H1 (cell line): Measurements from ENCODE around the gene PBX3. TPM values are rescaled to one million over a fixed set of nuclear protein-coding genes. Genes with fewer than 3 reads are reported as not detected.

Experiments
- CTCF ChIA-PET: fragments of 300-600 bp; sonication (Branson Sonifier 250); formaldehyde crosslinking; loops from one replicate; lab custom pipeline; 2021; ENCODE audit not compliant: partially characterized antibody; lab: Charles Lee
- POLR2A ChIA-PET: fragments of 300-600 bp; sonication (Branson Sonifier 250); formaldehyde crosslinking; loops from one replicate; lab custom pipeline; 2021; ENCODE audit warnings: inconsistent platforms; ENCODE audit not compliant: partially characterized antibody; lab: Charles Lee
- DNase-seq, 2 experiments: peaks; one replicate each; pipeline versions ENCODE4 v3.0.0 to v3.0.0-alpha.2; 2010 to 2022; ENCODE audit warnings: low spot score in 2 of 2, low read depth in 1 of 2, mixed read lengths in 1 of 2
- FAIRE-seq: peaks from 2 replicates; lab custom pipeline; 2011; peaks lifted over from hg19 to GRCh38; lab: Jason Lieb, UNC
- H2AFZ ChIP-seq: 2 replicates; pipeline ENCODE4 v1.8.1; 2012; ENCODE audit warnings: low read length, inconsistent platforms
- H2AK5ac ChIP-seq: 2 replicates; pipeline ENCODE4 v1.6.1; 2013; ENCODE audit warnings: low read depth, low read length
- H2BK120ac ChIP-seq: replicated peaks from 2 replicates; pipeline ENCODE3; 2013; ENCODE audit warnings: low read depth, low read length, inconsistent platforms
- H2BK12ac ChIP-seq: 2 replicates; pipeline ENCODE4 v1.6.1; 2013; ENCODE audit warnings: low read depth, low read length
- H2BK15ac ChIP-seq: 2 replicates; pipeline ENCODE4 v1.6.1; 2013; ENCODE audit warnings: low read length
- H2BK20ac ChIP-seq: 2 replicates; pipeline ENCODE4 v1.6.1; 2013; ENCODE audit warnings: low read length
- H2BK5ac ChIP-seq: 2 replicates; pipeline ENCODE4 v1.6.1; 2013; ENCODE audit warnings: low read depth, low read length
- H3K14ac ChIP-seq: 2 replicates; pipeline ENCODE4 v1.6.1; 2013; ENCODE audit warnings: inconsistent platforms; ENCODE audit not compliant: insufficient read length
- H3K18ac ChIP-seq: 2 replicates; pipeline ENCODE4 v1.6.1; 2013; ENCODE audit warnings: low read length; ENCODE audit errors: extremely low read depth
- H3K23ac ChIP-seq: 2 replicates; pipeline ENCODE4 v1.6.1; 2013; ENCODE audit warnings: inconsistent platforms; ENCODE audit not compliant: insufficient read length
- H3K23me2 ChIP-seq: 2 replicates; pipeline ENCODE4 v1.6.1; 2013; ENCODE audit warnings: low read depth, low read length
- H3K27ac ChIP-seq: 2 replicates; pipeline ENCODE4 v1.6.1; 2011; ENCODE audit warnings: low read depth, low read length, inconsistent platforms
- H3K27me3 ChIP-seq, 4 experiments: replicated peaks in 1 of 4; 1 replicate in 1 of 4; 2 replicates in 3 of 4; pipeline versions ENCODE4 v1.6.1 to v1.8.1; 2011 to 2013; ENCODE audit warnings: low read length in 3 of 4, mild to moderate bottlenecking in 3 of 4, inconsistent platforms in 2 of 4, mixed read lengths in 2 of 4, moderate library complexity in 1 of 4; ENCODE audit not compliant: control insufficient read depth in 3 of 4, insufficient read depth in 3 of 4; ENCODE audit errors: extremely low read depth in 1 of 4
- H3K36me3 ChIP-seq, 4 experiments: 2 replicates each; pipeline versions ENCODE4 v1.6.1 to v1.8.1; 2011 to 2013; ENCODE audit warnings: mild to moderate bottlenecking in 4 of 4, low read length in 3 of 4, moderate library complexity in 2 of 4, control low read depth in 1 of 4, inconsistent platforms in 1 of 4; ENCODE audit not compliant: insufficient read depth in 4 of 4, control insufficient read depth in 2 of 4
- H3K4ac ChIP-seq: replicated peaks from 2 replicates; pipeline ENCODE3; 2013; ENCODE audit warnings: low read length, low read depth, mixed read lengths, inconsistent platforms; ENCODE audit not compliant: insufficient read length
- H3K4me1 ChIP-seq, 4 experiments: replicated peaks in 1 of 4; 1 replicate in 1 of 4; 2 replicates in 3 of 4; pipeline versions ENCODE4 v1.6.1 to v1.8.1; 2011 to 2013; ENCODE audit warnings: low read length in 3 of 4, inconsistent platforms in 2 of 4, mixed read lengths in 1 of 4; ENCODE audit not compliant: insufficient read depth in 4 of 4, control insufficient read depth in 3 of 4
- H3K4me2 ChIP-seq, 2 experiments: 2 replicates each; pipeline versions ENCODE4 v1.6.1 to v1.8.1; 2011 to 2013; ENCODE audit warnings: low read depth in 2 of 2, low read length in 2 of 2, control low read depth in 1 of 2, inconsistent platforms in 1 of 2, mild to moderate bottlenecking in 1 of 2; ENCODE audit not compliant: insufficient read depth in 1 of 2
- H3K4me3 ChIP-seq, 4 experiments: fragments of 200-600, 300-600 bp in 1 of 4; sonication (generic), shearing (Covaris generic), sonication (Bioruptor Twin) in 1 of 4; 2 replicates each; pipeline versions ENCODE4 v1.5.1 to v1.8.1; 2011 to 2016; ENCODE audit warnings: low read length in 4 of 4, low read depth in 3 of 4, control low read depth in 2 of 4, inconsistent platforms in 2 of 4, mild to moderate bottlenecking in 2 of 4, mixed read lengths in 1 of 4, moderate library complexity in 1 of 4; ENCODE audit not compliant: insufficient read depth in 2 of 4; ENCODE audit errors: extremely low read depth in 1 of 4
- H3K56ac ChIP-seq: replicated peaks from 2 replicates; pipeline ENCODE3; 2013; ENCODE audit warnings: low read depth, mild to moderate bottlenecking, mixed read lengths, low read length, inconsistent platforms; ENCODE audit not compliant: insufficient read length
- H3K79me1 ChIP-seq: 2 replicates; pipeline ENCODE4 v1.6.1; 2013; ENCODE audit warnings: low read depth, low read length, control low read depth
- H3K79me2 ChIP-seq, 2 experiments: 2 replicates each; pipeline versions ENCODE4 v1.6.1 to v1.8.1; 2012 to 2013; ENCODE audit warnings: low read length in 2 of 2, mild to moderate bottlenecking in 2 of 2, inconsistent platforms in 1 of 2; ENCODE audit not compliant: insufficient read depth in 2 of 2, control insufficient read depth in 1 of 2
- H3K9ac ChIP-seq, 4 experiments: replicated peaks in 1 of 4; 1 replicate in 1 of 4; 2 replicates in 3 of 4; pipeline versions ENCODE4 v1.6.1 to v1.8.1; 2011 to 2013; ENCODE audit warnings: low read depth in 3 of 4, low read length in 3 of 4, control low read depth in 2 of 4, mild to moderate bottlenecking in 2 of 4, moderate library complexity in 2 of 4, inconsistent platforms in 1 of 4; ENCODE audit errors: extremely low read depth in 1 of 4
- H3K9me3 ChIP-seq, 2 experiments: 2 replicates each; pipeline versions ENCODE4 v1.6.1 to v1.8.1; 2012 to 2013; ENCODE audit warnings: mild to moderate bottlenecking in 2 of 2, moderate library complexity in 2 of 2, control low read depth in 1 of 2, inconsistent platforms in 1 of 2, low read depth in 1 of 2, low read length in 1 of 2, mixed read lengths in 1 of 2; ENCODE audit not compliant: insufficient read depth in 2 of 2
- H4K20me1 ChIP-seq, 2 experiments: replicated peaks in 1 of 2; 2 replicates each; pipeline versions ENCODE3 to v1.8.1; 2011 to 2013; ENCODE audit warnings: inconsistent platforms in 2 of 2, low read length in 2 of 2, mild to moderate bottlenecking in 1 of 2; ENCODE audit not compliant: insufficient read depth in 2 of 2, control insufficient read depth in 1 of 2
- H4K5ac ChIP-seq: 2 replicates; pipeline ENCODE4 v1.6.1; 2013; ENCODE audit warnings: low read length, low read depth, mixed read lengths, inconsistent platforms; ENCODE audit not compliant: insufficient read length
- H4K8ac ChIP-seq: 2 replicates; pipeline ENCODE4 v1.8.0; 2013; ENCODE audit warnings: mild to moderate bottlenecking, moderate library complexity, low read length, inconsistent platforms; ENCODE audit not compliant: insufficient read depth; ENCODE audit errors: extremely low read depth
- H4K91ac ChIP-seq: replicated peaks from 2 replicates; pipeline ENCODE3; 2013; ENCODE audit warnings: low read length, mixed read lengths, inconsistent platforms; ENCODE audit not compliant: insufficient read length
- ATF3 ChIP-seq: IDR thresholded peaks from 2 replicates; pipeline ENCODE4 v1.6.1; 2011; ENCODE audit warnings: low read depth, mild to moderate bottlenecking, low read length; ENCODE audit not compliant: insufficient read depth
- BCL11A ChIP-seq, 2 experiments: IDR thresholded peaks; one replicate each; pipeline ENCODE4 v1.6.1; 2011; ENCODE audit warnings: low read depth in 2 of 2, low read length in 2 of 2, mild to moderate bottlenecking in 2 of 2
- CREB1 ChIP-seq: IDR thresholded peaks from 2 replicates; pipeline ENCODE4 v1.6.1; 2012; ENCODE audit warnings: inconsistent platforms
- CTCF ChIP-seq, 3 experiments: IDR thresholded peaks; 1 replicate in 2 of 3; 2 replicates in 1 of 3; pipeline versions ENCODE4 v1.5.1 to v1.6.1; 2011; ENCODE audit warnings: low read length in 3 of 3, mild to moderate bottlenecking in 3 of 3, inconsistent platforms in 2 of 3, low read depth in 1 of 3, moderate library complexity in 1 of 3; ENCODE audit not compliant: insufficient read depth in 1 of 3; ENCODE audit errors: control extremely low read depth in 1 of 3
- MAFK ChIP-seq: IDR thresholded peaks from 2 replicates; pipeline ENCODE4 v1.6.1; 2012; ENCODE audit warnings: low read depth, mild to moderate bottlenecking, improper control_type of control experiment, low read length
- MAX ChIP-seq: IDR thresholded peaks from 2 replicates; pipeline ENCODE4 v1.6.1; 2012; ENCODE audit warnings: inconsistent platforms
- RNF2 ChIP-seq: fragments of 200-900, 300-1000 bp; sonication (generic); IDR thresholded peaks from 2 replicates; pipeline ENCODE4 v1.7.1; 2016; ENCODE audit warnings: borderline replicate concordance, low read depth, mild to moderate bottlenecking, antibody characterized with exemption, low read length; ENCODE audit not compliant: poor library complexity, severe bottlenecking; ENCODE audit errors: missing control alignments
- SAP30 ChIP-seq: fragments of 300-600 bp; sonication (generic); IDR thresholded peaks from 2 replicates; pipeline ENCODE4 v1.7.1; 2012; ENCODE audit warnings: low read length, moderate library complexity, mild to moderate bottlenecking, inconsistent platforms; ENCODE audit not compliant: insufficient read depth, insufficient replicate concordance
- SIN3A ChIP-seq, 2 experiments: IDR thresholded peaks in 1 of 2; conservative IDR thresholded peaks in 1 of 2; 2 replicates each; pipeline ENCODE4 v1.6.1; 2011 to 2012; ENCODE audit warnings: low read length in 2 of 2, improper control_type of control experiment in 1 of 2, low read depth in 1 of 2, mild to moderate bottlenecking in 1 of 2
- WGBS, 2 experiments: shearing (Covaris generic) in 1 of 2; methylation state at CpG; one replicate each; pipeline versions ENCODE4 v1.1.6 to v1.1.7; 2013 to 2015; ENCODE audit warnings: low lambda C conversion rate in 2 of 2, mixed read lengths in 2 of 2, inconsistent platforms in 1 of 2, low coverage in 1 of 2, missing lambda C conversion rate in 1 of 2; ENCODE audit not compliant: insufficient replicate concordance in 2 of 2, insufficient coverage in 1 of 2, insufficient read length in 1 of 2; ENCODE audit errors: extremely low coverage in 1 of 2, missing lambda C conversion rate in 1 of 2; 5-methylcytosine and 5-hydroxymethylcytosine counted together
- polyA plus RNA-seq, 7 experiments: library from polyadenylated mRNA; depleted of rRNA in 3 of 7; stranded (reverse) in 5 of 7; unstranded in 2 of 7; fragments of >200 nt in 5 of 7; fragments of 200-250 nt in 2 of 7; gene quantifications; 1 replicate in 5 of 7; 2 replicates in 1 of 7; 4 replicates in 1 of 7; pipeline versions ENCODE4 v1.2.1 to v1.2.3, GENCODE V29; 2011 to 2013; ENCODE audit warnings: missing spikeins in 2 of 7, mixed read lengths in 2 of 7
- total RNA-seq: library from RNA; stranded (reverse); fragmentation: NEBNext Ultra II Directional; extraction: Animal tissue kit (Norgen Biotek cat#: 25700); gene quantifications from 2 replicates; pipeline ENCODE4 v1.2.1, GENCODE V29; 2021

Gene PBX3
- total and polyA plus RNA-seq, 2 of the 8 experiments (the other 6 are each of a cell fraction or from before 2014, with no cell fraction given) = 22.7 to 44.3 TPM

- H3K79me2 ChIP-seq = no peaks in the 10 kb centered on the region
- 0 out of 4 replicates have a peak, but pooled peaks cover under 1% of the 10 kb centered on the region in 2 experiments for H3K9me3 ChIP-seq
- no peak overlapping the region for H2BK20ac ChIP-seq
- no peaks in the 10 kb centered on the region for H3K79me1 ChIP-seq
- no peak for FAIRE-seq
- no peak overlapping the region for H4K8ac ChIP-seq
- ChIA-PET POLR2A (no interaction called here), CTCF (no interaction called here)
- H3K4me2 ChIP-seq = no peak overlapping the region
- H3K4ac ChIP-seq = no peak overlapping the region
- H3K4me3 ChIP-seq = no peak overlapping the region
- no peak overlapping the region for H3K9ac ChIP-seq
- H4K5ac ChIP-seq = no peak overlapping the region
- H3K23me2 ChIP-seq = no peaks in the 10 kb centered on the region
- no peak for DNase-seq
- no peak overlapping the region for H3K27ac ChIP-seq
- H3K56ac ChIP-seq = no peak overlapping the region
- no peak overlapping the region for H2BK120ac ChIP-seq
- no peaks in the 10 kb centered on the region for H3K36me3 ChIP-seq
- H3K4me1 ChIP-seq = no peaks in the 10 kb centered on the region; a peak in 1 of 7 replicates
- no peak overlapping the region for H2AK5ac ChIP-seq
- no peak overlapping the region for H2AFZ ChIP-seq
- H2BK5ac ChIP-seq = no peak overlapping the region
- H2BK12ac ChIP-seq = no peak overlapping the region
- H2BK15ac ChIP-seq = no peak overlapping the region
- no peaks in the 10 kb centered on the region for H4K20me1 ChIP-seq
- no peaks in the 10 kb centered on the region for H3K27me3 ChIP-seq
- no peak overlapping the region for H4K91ac ChIP-seq
- 75% methylated on average over 4 of the region's 12 CpGs; no CpG with 5 or more reads in 1 of the 2 experiments for WGBS, 2 experiments
- no peak overlapping the region for H3K18ac ChIP-seq
- H3K23ac ChIP-seq = no peak overlapping the region
- H3K14ac ChIP-seq = no peak overlapping the region
- TF ChIP-seq SIN3A (conservative IDR thresholded peaks at IDR 0.05 in 1 of 2, IDR thresholded peaks at IDR 0.05 in 1 of 2; ENCODE audit: low read depth in 1 of 2, low read length in 2 of 2) (no peak), CTCF (IDR thresholded peaks at IDR 0.05; ENCODE audit: control extremely low read depth in 1 of 3, insufficient read depth in 1 of 3, low read depth in 1 of 3, low read length in 3 of 3) (no peak), CREB1 (no peak), MAX (no peak), SAP30 (no peak), MAFK (no peak), RNF2 (no peak), BCL11A (IDR thresholded peaks at IDR 0.05; ENCODE audit: low read depth in 2 of 2, low read length in 2 of 2) (no peak), ATF3 (no peak)
Observed at GRCh38 chr9:126014726-126015125, 267.6 kb downstream of the PBX3 start.
